Mammary epithelial cell (primary cell): Measurements from ENCODE around the gene EPHB3.

Experiments used
- CTCF ChIP-seq, 2 donors: IDR thresholded peaks in 1 of 2; conservative IDR thresholded peaks in 1 of 2; 2 replicates each; pipeline ENCODE4 v1.5.1; 2011 to 2012; ENCODE audit warnings: inconsistent platforms in 2 of 2, low read length in 2 of 2, mild to moderate bottlenecking in 2 of 2, control low read depth in 1 of 2, low read depth in 1 of 2; ENCODE audit not compliant: insufficient read depth in 1 of 2; ENCODE audit errors: extremely low read depth in 1 of 2
- EZH2 ChIP-seq: IDR thresholded peaks from 2 replicates; pipeline ENCODE4 v1.6.1; 2012; ENCODE audit warnings: low read length, inconsistent platforms, borderline replicate concordance

- TF ChIP-seq CTCF (conservative IDR thresholded peaks at IDR 0.05 in 1 of 2, IDR thresholded peaks at IDR 0.05 in 1 of 2; ENCODE audit: extremely low read depth in 1 of 2, insufficient read depth in 1 of 2, low read depth in 1 of 2, low read length in 2 of 2) = no peak
- no peak for TF ChIP-seq EZH2
These were observed 2.0 kb downstream of the EPHB3 start for GRCh38 chr3:184563561-184563925.
